OCI-LY1 (cell line): ENCODE results near the gene NAA16.

Source experiments
- EZH2 ChIP-seq: fragments of 200-600 bp; sonication (generic), shearing (Covaris generic); IDR thresholded peaks from 2 replicates; pipeline ENCODE4 v1.8.0; 2017; ENCODE audit warnings: borderline replicate concordance, mixed run types, mild to moderate bottlenecking, antibody characterized with exemption, low read length, moderate library complexity, mixed read lengths
- TF ChIP-seq, protein P1 (sequence below): fragments of 200-600 bp; sonication (generic), shearing (Covaris generic); IDR thresholded peaks from 2 replicates; pipeline ENCODE4 v1.5.1; 2017; ENCODE audit warnings: mild to moderate bottlenecking, antibody characterized with exemption, low read length, moderate library complexity, mixed read lengths

DNA sequence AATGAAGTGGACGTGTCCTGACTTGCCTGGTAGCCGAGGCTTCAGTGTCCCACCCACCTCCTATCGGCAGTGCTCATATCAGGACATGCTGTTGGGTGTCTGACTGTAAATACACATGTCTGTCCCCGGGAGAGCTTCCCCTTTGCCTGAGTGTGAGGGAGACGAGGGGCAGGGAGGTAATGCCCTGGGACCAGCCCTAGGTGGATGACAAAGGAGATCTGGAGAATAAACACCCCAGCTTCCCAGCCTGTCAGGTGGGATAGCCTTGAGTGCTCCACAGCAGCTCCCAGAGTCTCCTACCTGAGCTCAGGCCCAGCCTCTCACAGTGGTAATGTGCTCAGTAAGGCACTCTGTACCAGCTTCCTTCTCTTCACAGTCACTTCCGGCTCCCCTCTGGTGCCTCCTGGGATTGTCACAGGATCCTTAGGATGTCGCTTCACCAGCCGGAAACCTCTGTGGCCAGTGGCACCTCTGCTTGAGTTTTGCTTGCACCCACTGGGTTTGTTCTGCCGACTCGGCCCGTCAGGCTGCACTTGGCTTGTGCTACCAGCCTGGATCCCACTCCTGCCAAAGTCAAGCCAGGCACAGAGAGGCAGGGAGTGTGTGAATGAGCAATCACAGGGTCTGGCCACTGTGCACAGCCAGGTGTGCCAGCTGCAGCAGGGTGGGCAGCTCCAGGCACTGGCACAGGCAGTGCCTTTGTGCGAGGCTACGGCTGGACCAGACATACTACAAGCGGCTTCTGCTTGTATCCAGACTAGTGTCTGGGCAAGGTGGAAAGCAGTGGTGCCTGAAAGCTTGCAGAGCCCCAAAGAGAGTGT, 91.8 kb downstream of the NAA16 start:
- TF ChIP-seq, protein P1, sequence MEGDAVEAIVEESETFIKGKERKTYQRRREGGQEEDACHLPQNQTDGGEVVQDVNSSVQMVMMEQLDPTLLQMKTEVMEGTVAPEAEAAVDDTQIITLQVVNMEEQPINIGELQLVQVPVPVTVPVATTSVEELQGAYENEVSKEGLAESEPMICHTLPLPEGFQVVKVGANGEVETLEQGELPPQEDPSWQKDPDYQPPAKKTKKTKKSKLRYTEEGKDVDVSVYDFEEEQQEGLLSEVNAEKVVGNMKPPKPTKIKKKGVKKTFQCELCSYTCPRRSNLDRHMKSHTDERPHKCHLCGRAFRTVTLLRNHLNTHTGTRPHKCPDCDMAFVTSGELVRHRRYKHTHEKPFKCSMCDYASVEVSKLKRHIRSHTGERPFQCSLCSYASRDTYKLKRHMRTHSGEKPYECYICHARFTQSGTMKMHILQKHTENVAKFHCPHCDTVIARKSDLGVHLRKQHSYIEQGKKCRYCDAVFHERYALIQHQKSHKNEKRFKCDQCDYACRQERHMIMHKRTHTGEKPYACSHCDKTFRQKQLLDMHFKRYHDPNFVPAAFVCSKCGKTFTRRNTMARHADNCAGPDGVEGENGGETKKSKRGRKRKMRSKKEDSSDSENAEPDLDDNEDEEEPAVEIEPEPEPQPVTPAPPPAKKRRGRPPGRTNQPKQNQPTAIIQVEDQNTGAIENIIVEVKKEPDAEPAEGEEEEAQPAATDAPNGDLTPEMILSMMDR: no peak
- TF ChIP-seq EZH2: no peak
